Ishikawa (cell line): ENCODE measurements around the gene BRWD1.

Experiments
- CEBPB ChIP-seq: IDR thresholded peaks from 2 replicates; pipeline ENCODE4 v1.6.1; 2012
- CREB1 ChIP-seq: IDR thresholded peaks from 2 replicates; pipeline ENCODE4 v1.6.1; 2012; ENCODE audit warnings: low read depth
- EGR1 ChIP-seq: IDR thresholded peaks from 2 replicates; pipeline ENCODE4 v1.6.1; 2012
- EP300 ChIP-seq: IDR thresholded peaks from 2 replicates; pipeline ENCODE4 v1.6.1; 2012; ENCODE audit warnings: borderline replicate concordance
- FOXM1 ChIP-seq: IDR thresholded peaks from 2 replicates; pipeline ENCODE4 v1.6.1; 2012; ENCODE audit warnings: low read depth, borderline replicate concordance
- MAX ChIP-seq: IDR thresholded peaks from 2 replicates; pipeline ENCODE4 v1.6.1; 2012
- NFIC ChIP-seq: IDR thresholded peaks from 2 replicates; pipeline ENCODE4 v1.6.1; 2012
- RAD21 ChIP-seq: IDR thresholded peaks from 2 replicates; pipeline ENCODE4 v1.6.1; 2012; ENCODE audit warnings: low read depth
- REST ChIP-seq: IDR thresholded peaks from 2 replicates; pipeline ENCODE4 v1.6.1; 2012; ENCODE audit warnings: low read depth, mild to moderate bottlenecking
- TAF1 ChIP-seq: IDR thresholded peaks from 2 replicates; pipeline ENCODE4 v1.6.1; 2012; ENCODE audit warnings: low read depth, mild to moderate bottlenecking
- TCF12 ChIP-seq: IDR thresholded peaks from 2 replicates; pipeline ENCODE4 v1.6.1; 2012; ENCODE audit warnings: low read depth
- TEAD4 ChIP-seq: IDR thresholded peaks from 2 replicates; pipeline ENCODE4 v1.6.1; 2012
- USF1 ChIP-seq: IDR thresholded peaks from 2 replicates; pipeline ENCODE4 v1.6.1; 2012
- YY1 ChIP-seq: IDR thresholded peaks from 2 replicates; pipeline ENCODE4 v1.6.1; 2012; ENCODE audit warnings: low read depth
- ZBTB7A ChIP-seq: IDR thresholded peaks from 2 replicates; pipeline ENCODE4 v1.6.1; 2012; ENCODE audit warnings: low read depth

The BRWD1 gene

GRCh38 chr21:39348040-39348354, 34.6 kb upstream of the BRWD1 start:
- TF ChIP-seq CEBPB (no peak), FOXM1 (no peak), MAX (no peak), REST (no peak), TEAD4 (no peak), USF1 (no peak)

- TF ChIP-seq MAX (no peak), TCF12 (no peak), ZBTB7A (no peak), CREB1 (no peak), TEAD4 (no peak), CEBPB (no peak), EP300 (no peak), RAD21 (no peak), REST (no peak), FOXM1 (no peak), YY1 (no peak), USF1 (no peak), EGR1 (no peak)
Observed at GRCh38 chr21:39347537-39347936, 34.1 kb upstream of the BRWD1 start.

- TF ChIP-seq EGR1: no peak
Observed at GRCh38 chr21:39346671-39347331, 33.4 kb upstream of the BRWD1 start.

- TF ChIP-seq EP300 (no peak), ZBTB7A (no peak), EGR1 (no peak), TAF1 (no peak), YY1 (no peak), TEAD4 (no peak), RAD21 (no peak), MAX (no peak), USF1 (no peak), FOXM1 (no peak), CREB1 (no peak), REST (no peak), NFIC (no peak), CEBPB (no peak), TCF12 (no peak)
Observed at GRCh38 chr21:39346206-39346605, 32.8 kb upstream of the BRWD1 start.

- TF ChIP-seq EGR1 (no peak), ZBTB7A (no peak), REST (no peak), TAF1 (no peak), YY1 (no peak), CREB1 (no peak), FOXM1 (no peak), NFIC (no peak), CEBPB (no peak), RAD21 (no peak), USF1 (no peak), EP300 (no peak)
Observed at GRCh38 chr21:39345440-39345839, 32.0 kb upstream of the BRWD1 start.
